ENCODE data around the gene TBX19. TPM values are rescaled to one million over a fixed set of nuclear protein-coding genes. Genes with fewer than 3 reads are reported as not detected.

Gene TBX19
- total RNA-seq, 4 donors from 2014 or later: 1.7 to 4.2 (median 2.5) TPM

DNA sequence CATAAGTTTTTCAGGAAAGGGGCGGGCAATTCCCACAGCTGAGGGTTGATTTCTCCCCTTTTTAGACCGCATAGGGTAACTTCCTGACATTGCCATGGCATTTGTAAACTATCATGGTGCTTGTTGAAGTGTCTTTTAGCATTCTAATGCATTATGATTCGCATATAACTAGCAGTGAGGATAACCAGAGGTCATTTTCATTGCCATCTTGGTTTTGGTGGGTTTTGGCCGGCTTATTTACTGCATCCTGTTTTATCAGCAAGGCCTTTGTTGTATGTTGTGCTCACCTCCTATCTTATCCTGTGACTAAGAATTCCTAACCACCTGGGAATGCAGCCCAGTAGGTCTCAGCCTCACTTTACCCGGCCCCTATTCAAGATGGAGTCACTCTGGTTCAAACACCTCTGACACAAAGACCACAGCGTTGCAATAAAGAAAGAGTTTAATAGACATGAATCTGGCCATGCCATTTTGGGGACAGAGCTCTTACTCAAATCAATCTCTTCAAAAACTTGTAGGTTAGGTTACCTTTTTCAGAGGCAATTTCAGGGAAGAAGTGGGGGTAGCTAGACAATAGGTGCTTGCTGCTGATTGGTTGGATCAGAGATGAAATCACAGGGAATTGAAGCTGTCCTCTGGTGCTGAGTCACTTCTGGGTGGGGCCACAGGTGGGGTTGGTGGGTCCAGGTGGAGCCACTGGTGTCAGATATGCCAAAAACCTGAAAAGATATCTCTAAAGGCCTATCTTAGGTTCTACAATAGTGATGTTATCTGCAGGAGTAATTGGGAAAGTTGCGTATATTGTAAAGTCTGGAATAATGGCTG is 23.3 kb downstream of the TBX19 start:
- TF ChIP-seq, protein P1, sequence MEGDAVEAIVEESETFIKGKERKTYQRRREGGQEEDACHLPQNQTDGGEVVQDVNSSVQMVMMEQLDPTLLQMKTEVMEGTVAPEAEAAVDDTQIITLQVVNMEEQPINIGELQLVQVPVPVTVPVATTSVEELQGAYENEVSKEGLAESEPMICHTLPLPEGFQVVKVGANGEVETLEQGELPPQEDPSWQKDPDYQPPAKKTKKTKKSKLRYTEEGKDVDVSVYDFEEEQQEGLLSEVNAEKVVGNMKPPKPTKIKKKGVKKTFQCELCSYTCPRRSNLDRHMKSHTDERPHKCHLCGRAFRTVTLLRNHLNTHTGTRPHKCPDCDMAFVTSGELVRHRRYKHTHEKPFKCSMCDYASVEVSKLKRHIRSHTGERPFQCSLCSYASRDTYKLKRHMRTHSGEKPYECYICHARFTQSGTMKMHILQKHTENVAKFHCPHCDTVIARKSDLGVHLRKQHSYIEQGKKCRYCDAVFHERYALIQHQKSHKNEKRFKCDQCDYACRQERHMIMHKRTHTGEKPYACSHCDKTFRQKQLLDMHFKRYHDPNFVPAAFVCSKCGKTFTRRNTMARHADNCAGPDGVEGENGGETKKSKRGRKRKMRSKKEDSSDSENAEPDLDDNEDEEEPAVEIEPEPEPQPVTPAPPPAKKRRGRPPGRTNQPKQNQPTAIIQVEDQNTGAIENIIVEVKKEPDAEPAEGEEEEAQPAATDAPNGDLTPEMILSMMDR (IDR thresholded peaks at IDR 0.05; ENCODE audit: low read depth): no peak

GRCh38 chr1:168304865-168305264 is 24.2 kb downstream of the TBX19 start:
- TF ChIP-seq, protein P1 (IDR thresholded peaks at IDR 0.05; ENCODE audit: low read depth): no peak

- TF ChIP-seq, protein P1 (IDR thresholded peaks at IDR 0.05; ENCODE audit: low read depth): no peak
Measured at GRCh38 chr1:168312718-168313604, 32.3 kb downstream of the TBX19 start.

- TF ChIP-seq, protein P1 (IDR thresholded peaks at IDR 0.05; ENCODE audit: low read depth): no peak
Measured at GRCh38 chr1:168316142-168316541, 35.5 kb downstream of the TBX19 start.

GRCh38 chr1:168317309-168317708 is 36.6 kb downstream of the TBX19 start:
- TF ChIP-seq, protein P1 (IDR thresholded peaks at IDR 0.05; ENCODE audit: low read depth): no peak

GRCh38 chr1:168319691-168320090 is 39.0 kb downstream of the TBX19 start:
- TF ChIP-seq, protein P1 (IDR thresholded peaks at IDR 0.05; ENCODE audit: low read depth): no peak

DNA sequence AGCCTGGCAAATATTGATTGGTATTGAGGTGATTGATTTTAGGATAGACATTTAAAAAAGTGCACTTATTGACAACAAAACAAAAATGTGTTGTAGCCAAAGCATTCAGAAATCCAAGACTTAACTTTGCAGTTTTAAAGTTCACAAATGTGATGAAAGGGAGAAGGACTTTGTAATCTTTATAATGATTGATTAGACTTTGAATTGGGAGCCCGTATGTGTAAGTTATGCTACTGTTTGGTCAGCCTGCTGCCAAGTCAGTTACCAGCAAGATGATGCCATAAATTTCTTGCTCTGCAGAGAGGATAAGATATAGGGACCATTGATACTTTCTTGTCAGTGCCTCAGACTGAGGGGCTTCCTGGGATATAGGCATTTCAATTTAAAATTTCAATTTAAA is 39.5 kb downstream of the TBX19 start:
- TF ChIP-seq, protein P1 (IDR thresholded peaks at IDR 0.05; ENCODE audit: low read depth): no peak

Data from subcutaneous adipose tissue (tissue), 4 donors.